OCI-LY1 (cell line): ENCODE data around the gene MOCS1.

Experiments used
- H2AFZ ChIP-seq: fragments of 200-600 bp; sonication (generic), shearing (Covaris generic); 2 replicates; pipeline ENCODE4 v1.6.0; 2014; ENCODE audit warnings: antibody characterized with exemption, mild to moderate bottlenecking, low read length
- H3F3A ChIP-seq: fragments of 200-600 bp; sonication (generic), shearing (Covaris generic); 2 replicates; pipeline ENCODE4 v1.6.0; 2014; ENCODE audit warnings: mild to moderate bottlenecking, antibody characterized with exemption, low read length, moderate library complexity; ENCODE audit not compliant: insufficient read depth
- H3K27ac ChIP-seq: fragments of 200-600 bp; sonication (generic); 2 replicates; pipeline ENCODE4 v1.5.1; 2014; ENCODE audit warnings: low read length, mixed run types, mild to moderate bottlenecking, low read depth; ENCODE audit not compliant: poor library complexity, severe bottlenecking
- H3K27me3 ChIP-seq: fragments of 200-600 bp; sonication (generic); 2 replicates; pipeline ENCODE4 v1.6.0; 2014; ENCODE audit warnings: antibody characterized with exemption, mild to moderate bottlenecking, low read length, moderate library complexity; ENCODE audit not compliant: insufficient read depth
- H3K36me3 ChIP-seq: fragments of 200-600 bp; sonication (generic); 2 replicates; pipeline ENCODE4 v1.6.1; 2014; ENCODE audit warnings: mild to moderate bottlenecking, antibody characterized with exemption, low read length, moderate library complexity, mixed read lengths; ENCODE audit not compliant: insufficient read depth
- H3K4me1 ChIP-seq: fragments of 200-600 bp; sonication (generic); 2 replicates; pipeline ENCODE4 v1.5.1; 2014; ENCODE audit warnings: mild to moderate bottlenecking, low read length, moderate library complexity; ENCODE audit not compliant: insufficient read depth, severe bottlenecking
- H3K4me2 ChIP-seq: fragments of 200-600 bp; sonication (generic), shearing (Covaris generic); 2 replicates; pipeline ENCODE4 v1.6.1; 2014; ENCODE audit warnings: low read length
- H3K4me3 ChIP-seq: fragments of 200-600 bp; sonication (generic); 2 replicates; pipeline ENCODE4 v1.5.1; 2014; ENCODE audit warnings: low read length, low read depth, mild to moderate bottlenecking, mixed read lengths; ENCODE audit not compliant: poor library complexity, severe bottlenecking
- H3K79me2 ChIP-seq: fragments of 200-600 bp; shearing (Covaris generic); 2 replicates; pipeline ENCODE4 v1.6.1; 2016; ENCODE audit warnings: mixed run types, low read length, mixed read lengths; ENCODE audit not compliant: insufficient read depth
- H3K9ac ChIP-seq: fragments of 200-600 bp; sonication (generic), shearing (Covaris generic); 2 replicates; pipeline ENCODE4 v1.6.1; 2014; ENCODE audit warnings: mild to moderate bottlenecking, low read length, mixed read lengths
- H3K9me2 ChIP-seq: fragments of 200-600 bp; sonication (generic), shearing (Covaris generic); 2 replicates; pipeline ENCODE4 v1.6.1; 2014; ENCODE audit warnings: low read depth, mild to moderate bottlenecking, low read length, mixed read lengths
- H3K9me3 ChIP-seq: fragments of 200-600 bp; shearing (Covaris generic); 2 replicates; pipeline ENCODE4 v1.6.1; 2014; ENCODE audit warnings: low read length, mixed read lengths
- H4K20me1 ChIP-seq: fragments of 200-600 bp; sonication (generic), shearing (Covaris generic); 2 replicates; pipeline ENCODE4 v1.6.0; 2016; ENCODE audit warnings: mild to moderate bottlenecking, low read length; ENCODE audit not compliant: insufficient read depth
- EZH2 ChIP-seq: fragments of 200-600 bp; sonication (generic), shearing (Covaris generic); IDR thresholded peaks from 2 replicates; pipeline ENCODE4 v1.8.0; 2017; ENCODE audit warnings: borderline replicate concordance, mixed run types, mild to moderate bottlenecking, antibody characterized with exemption, low read length, moderate library complexity, mixed read lengths
- TF ChIP-seq, protein P1 (sequence below): fragments of 200-600 bp; sonication (generic), shearing (Covaris generic); IDR thresholded peaks from 2 replicates; pipeline ENCODE4 v1.5.1; 2017; ENCODE audit warnings: mild to moderate bottlenecking, antibody characterized with exemption, low read length, moderate library complexity, mixed read lengths

MOCS1 gene

DNA sequence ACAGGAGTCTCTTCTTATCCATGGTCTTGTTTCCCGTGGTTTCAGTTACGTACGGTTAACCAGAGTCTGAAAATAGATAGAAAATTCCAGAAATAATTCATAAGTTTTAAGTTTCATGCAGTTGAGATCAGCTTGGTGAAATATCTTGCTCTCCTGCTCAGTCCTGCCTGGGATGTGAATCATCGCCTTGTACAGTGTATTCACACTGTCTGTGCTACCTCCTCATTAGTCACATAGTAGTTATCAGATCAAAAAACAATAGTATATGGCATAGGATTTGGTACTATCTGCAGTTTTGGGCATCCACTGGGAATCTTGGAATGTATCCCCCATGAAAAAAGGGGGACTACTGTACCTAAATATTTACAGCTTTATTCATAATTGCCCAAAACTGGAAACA is 22.7 kb upstream of the MOCS1 start:
- Histone ChIP-seq H3K9me3 (no peaks in the 10 kb centered on the region), H3K9ac (no peak overlapping the region)
- TF ChIP-seq, protein P1, sequence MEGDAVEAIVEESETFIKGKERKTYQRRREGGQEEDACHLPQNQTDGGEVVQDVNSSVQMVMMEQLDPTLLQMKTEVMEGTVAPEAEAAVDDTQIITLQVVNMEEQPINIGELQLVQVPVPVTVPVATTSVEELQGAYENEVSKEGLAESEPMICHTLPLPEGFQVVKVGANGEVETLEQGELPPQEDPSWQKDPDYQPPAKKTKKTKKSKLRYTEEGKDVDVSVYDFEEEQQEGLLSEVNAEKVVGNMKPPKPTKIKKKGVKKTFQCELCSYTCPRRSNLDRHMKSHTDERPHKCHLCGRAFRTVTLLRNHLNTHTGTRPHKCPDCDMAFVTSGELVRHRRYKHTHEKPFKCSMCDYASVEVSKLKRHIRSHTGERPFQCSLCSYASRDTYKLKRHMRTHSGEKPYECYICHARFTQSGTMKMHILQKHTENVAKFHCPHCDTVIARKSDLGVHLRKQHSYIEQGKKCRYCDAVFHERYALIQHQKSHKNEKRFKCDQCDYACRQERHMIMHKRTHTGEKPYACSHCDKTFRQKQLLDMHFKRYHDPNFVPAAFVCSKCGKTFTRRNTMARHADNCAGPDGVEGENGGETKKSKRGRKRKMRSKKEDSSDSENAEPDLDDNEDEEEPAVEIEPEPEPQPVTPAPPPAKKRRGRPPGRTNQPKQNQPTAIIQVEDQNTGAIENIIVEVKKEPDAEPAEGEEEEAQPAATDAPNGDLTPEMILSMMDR = no peak
- no peak for TF ChIP-seq EZH2

DNA sequence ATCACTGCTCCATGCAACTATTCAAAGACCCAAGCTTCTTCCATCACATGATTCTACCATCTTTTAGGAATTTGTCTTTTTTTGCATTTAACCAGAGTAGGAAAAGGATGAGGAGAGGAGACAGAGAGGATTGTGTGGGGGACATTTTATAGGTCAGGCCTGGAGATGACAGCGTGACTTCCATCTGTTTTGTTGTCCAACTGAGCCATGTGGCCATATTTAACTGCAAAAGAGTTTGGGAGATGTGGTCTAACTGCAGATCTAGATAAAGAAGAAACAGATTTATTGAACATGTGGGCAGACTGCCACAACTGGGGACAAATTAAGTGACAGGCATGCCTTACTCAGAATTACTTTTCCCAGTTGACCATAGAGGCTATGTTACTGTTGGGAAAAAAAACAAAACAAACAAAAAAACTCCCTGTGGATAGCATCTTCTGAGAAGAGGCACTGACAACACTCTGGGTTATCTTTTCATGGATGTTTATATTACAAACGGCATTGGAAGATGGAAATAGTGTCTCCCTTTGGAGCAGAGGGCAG is 18.9 kb upstream of the MOCS1 start:
- Histone ChIP-seq H3K27ac (no peak overlapping the region), H2AFZ (no peak overlapping the region), H3K4me3 (no peak overlapping the region), H3K79me2 (no peaks in the 10 kb centered on the region), H3K36me3 (no peaks in the 10 kb centered on the region), H3K9me2 (no peaks in the 10 kb centered on the region), H3K27me3 (no peaks in the 10 kb centered on the region), H3K4me2 (no peak overlapping the region), H4K20me1 (no peaks in the 10 kb centered on the region), H3F3A (no peaks in the 10 kb centered on the region), H3K4me1 (no peaks in the 10 kb centered on the region), H3K9me3 (no peaks in the 10 kb centered on the region), H3K9ac (no peak overlapping the region)
- no peak for TF ChIP-seq EZH2
- TF ChIP-seq, protein P1 = no peak

More for the DNA sequence above, 22.7 kb upstream of the MOCS1 start:
- H3K9me2 ChIP-seq = no peaks in the 10 kb centered on the region
- H4K20me1 ChIP-seq = no peaks in the 10 kb centered on the region
- H3K4me3 ChIP-seq = no peak overlapping the region
- no peaks in the 10 kb centered on the region for H3K27me3 ChIP-seq
- no peak overlapping the region for H3K27ac ChIP-seq
- H3K4me1 ChIP-seq = no peaks in the 10 kb centered on the region
- no peak overlapping the region for H3K4me2 ChIP-seq
- H3K36me3 ChIP-seq = no peaks in the 10 kb centered on the region
- H2AFZ ChIP-seq = no peak overlapping the region
- H3K79me2 ChIP-seq = no peaks in the 10 kb centered on the region
- no peaks in the 10 kb centered on the region for H3F3A ChIP-seq

DNA sequence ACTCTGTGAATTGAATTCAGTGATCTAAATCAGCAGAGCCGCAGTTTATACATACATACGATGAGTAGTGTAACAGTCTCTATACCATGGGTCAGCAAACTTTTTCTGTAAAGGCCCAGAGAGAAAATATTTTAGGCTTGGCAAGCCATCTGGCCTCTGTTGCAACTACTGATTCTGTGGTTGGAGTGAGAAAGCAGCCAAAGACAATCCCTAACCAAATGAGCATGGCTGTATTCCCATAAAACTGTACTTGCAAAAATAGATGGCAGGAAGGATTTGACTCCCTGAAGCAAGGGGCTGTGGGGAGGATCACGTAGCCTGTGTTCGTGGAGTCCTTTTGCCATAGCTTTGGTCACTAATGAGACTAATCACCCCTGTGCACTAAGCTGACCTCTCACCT is 17.9 kb upstream of the MOCS1 start:
- Histone ChIP-seq H3K9me2 (no peaks in the 10 kb centered on the region), H3K27me3 (no peaks in the 10 kb centered on the region), H3K4me2 (no peak overlapping the region), H3K9ac (no peak overlapping the region), H3F3A (no peaks in the 10 kb centered on the region), H2AFZ (no peak overlapping the region), H3K36me3 (no peaks in the 10 kb centered on the region), H3K27ac (no peak overlapping the region), H3K4me1 (no peaks in the 10 kb centered on the region), H3K4me3 (no peak overlapping the region), H3K79me2 (no peaks in the 10 kb centered on the region), H3K9me3 (no peaks in the 10 kb centered on the region), H4K20me1 (no peaks in the 10 kb centered on the region)
- TF ChIP-seq, protein P1 = no peak
- TF ChIP-seq EZH2 = no peak
